GM18909 (cell line): Measurements from ENCODE around the gene GRAMD1C.
"Not testable (repeated sequence)": the region's sequence is repeated elsewhere in the genome, so short reads cannot be mapped to it uniquely, and the experiment has no call there.

ENCODE experiments used
- ATAC-seq: cut with Tn5 transposase; IDR thresholded peaks from one replicate; pipeline ENCODE4 v1.9.1; 2021; ENCODE audit warnings: mild to moderate bottlenecking; ENCODE audit not compliant: unreplicated experiment, poor library complexity

The GRAMD1C gene

GRCh38 chr3:113838631-113839209 lies at the start of gene GRAMD1C:
Gene GRAMD1C, plus strand, starts transcription at chr3:113838788. Its CDS starts 122 bp downstream, at chr3:113838910.
- peak; percentile 92 for ATAC-seq

- no peak for ATAC-seq
Measured at GRCh38 chr3:113791381-113791780, 47.2 kb upstream of the GRAMD1C start.

DNA sequence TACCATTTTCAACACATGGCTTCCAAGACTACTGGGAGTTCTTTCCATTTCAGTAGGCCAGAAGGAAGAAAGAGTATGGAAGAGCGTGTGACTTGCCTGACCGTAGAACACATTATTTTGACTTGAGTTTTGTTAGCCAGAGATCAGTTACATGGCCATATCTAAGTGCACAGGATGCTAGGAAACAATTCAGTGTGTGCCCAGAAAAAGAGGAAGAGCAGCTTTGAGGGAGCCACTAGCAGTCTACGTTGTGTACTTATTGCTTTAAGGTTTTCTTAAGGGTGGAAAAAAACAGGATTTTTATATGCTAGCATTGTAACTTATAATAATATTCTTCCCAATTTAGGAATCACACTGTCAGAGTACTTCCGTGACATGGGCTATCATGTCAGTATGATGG lies 44.1 kb upstream of the GRAMD1C start:
- no peak for ATAC-seq

GRCh38 chr3:113795693-113796092 lies 42.9 kb upstream of the GRAMD1C start:
- ATAC-seq: no peak

DNA sequence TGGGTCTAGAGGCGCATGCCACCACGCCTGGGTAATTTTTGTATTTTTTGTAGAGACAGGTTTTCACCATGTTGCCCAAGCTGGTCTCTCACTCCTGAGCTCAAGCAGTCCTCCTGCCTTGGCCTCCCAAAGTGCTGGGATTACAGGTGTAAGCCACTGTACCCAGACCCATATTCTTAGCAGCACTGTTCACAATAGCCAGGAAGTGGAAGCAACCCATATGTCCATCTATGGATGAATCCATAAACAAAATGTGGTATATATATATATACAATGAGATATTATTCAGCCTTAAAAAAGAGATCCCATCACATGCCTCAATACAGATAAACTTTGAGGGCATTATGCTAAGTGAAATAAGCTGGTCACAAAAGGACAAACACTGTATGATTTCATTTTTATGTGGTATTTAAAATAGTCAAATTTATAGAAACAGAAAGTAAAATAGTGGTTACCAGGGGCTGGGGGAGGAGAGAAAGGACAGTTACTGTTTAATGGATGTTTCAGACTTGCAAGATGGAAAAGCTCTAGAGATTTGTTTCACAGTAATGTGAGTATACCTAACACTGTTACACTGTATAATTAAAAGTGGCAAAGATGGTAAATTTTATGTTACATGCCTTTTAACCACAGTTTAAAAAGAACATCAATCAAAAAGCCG lies 35.7 kb upstream of the GRAMD1C start:
- ATAC-seq: peak; percentile 82

- ATAC-seq: no peak
Measured at GRCh38 chr3:113804661-113805060, 33.9 kb upstream of the GRAMD1C start.

DNA sequence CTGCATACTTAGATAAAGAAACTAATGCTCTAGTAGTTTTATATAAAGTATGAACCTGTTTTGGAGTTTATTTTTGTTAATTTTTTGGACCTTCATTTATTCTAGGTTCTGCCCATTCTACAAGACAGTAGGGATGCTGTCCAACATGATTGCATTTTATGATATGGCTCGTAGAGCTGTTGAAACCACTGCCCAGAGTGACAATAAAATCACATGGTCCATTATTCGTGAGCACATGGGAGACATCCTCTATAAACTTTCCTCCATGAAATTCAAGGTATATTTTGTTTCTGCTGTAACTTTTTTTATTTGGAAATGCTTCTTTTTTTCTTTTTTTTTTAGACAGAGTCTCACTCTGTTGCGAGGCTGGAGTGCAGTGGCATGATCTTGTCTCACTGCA lies 33.3 kb upstream of the GRAMD1C start:
- no peak for ATAC-seq

GRCh38 chr3:113812854-113813253 lies 25.7 kb upstream of the GRAMD1C start:
- no peak for ATAC-seq

DNA sequence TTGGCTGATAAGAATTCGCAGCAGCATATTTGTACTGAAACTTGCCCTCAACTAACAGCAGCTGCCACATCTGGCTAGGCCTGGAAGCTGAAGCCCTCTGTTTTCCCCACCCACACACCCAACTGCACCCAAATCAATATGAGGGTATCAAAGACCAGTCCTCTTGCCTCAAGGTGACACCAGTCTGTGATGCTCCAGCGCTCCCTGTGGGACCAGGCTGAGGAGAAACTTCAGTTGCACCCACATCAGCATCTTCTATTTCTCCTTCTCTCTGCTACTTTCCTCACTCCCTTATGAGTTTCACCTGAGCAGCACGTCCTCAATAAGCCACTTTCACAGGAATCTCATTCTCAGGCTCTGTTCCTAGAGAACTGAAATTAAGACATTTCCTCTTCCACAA lies 18.7 kb upstream of the GRAMD1C start:
- no peak for ATAC-seq

- peak; percentile 69 for ATAC-seq
Measured at GRCh38 chr3:113825090-113825489, 13.5 kb upstream of the GRAMD1C start.

DNA sequence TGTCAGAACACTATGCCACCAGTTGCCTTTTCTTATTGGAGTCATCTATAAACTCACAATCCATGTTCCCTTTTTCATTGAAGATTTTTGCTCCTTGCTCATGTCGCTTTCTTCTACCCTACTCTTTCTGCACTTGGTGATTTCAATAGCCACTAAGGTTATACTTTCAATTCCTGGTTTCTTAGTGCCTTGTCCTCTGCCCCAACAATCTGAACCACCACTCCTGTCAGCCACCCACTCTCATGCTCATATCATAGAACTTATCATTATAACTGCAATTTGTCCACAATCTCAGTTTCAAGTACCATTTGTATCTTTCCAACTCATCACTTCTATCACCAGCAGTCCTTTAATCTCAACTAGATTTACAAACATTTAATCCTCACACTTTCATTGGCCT lies 10.0 kb upstream of the GRAMD1C start:
- peak; percentile 44 for ATAC-seq

DNA sequence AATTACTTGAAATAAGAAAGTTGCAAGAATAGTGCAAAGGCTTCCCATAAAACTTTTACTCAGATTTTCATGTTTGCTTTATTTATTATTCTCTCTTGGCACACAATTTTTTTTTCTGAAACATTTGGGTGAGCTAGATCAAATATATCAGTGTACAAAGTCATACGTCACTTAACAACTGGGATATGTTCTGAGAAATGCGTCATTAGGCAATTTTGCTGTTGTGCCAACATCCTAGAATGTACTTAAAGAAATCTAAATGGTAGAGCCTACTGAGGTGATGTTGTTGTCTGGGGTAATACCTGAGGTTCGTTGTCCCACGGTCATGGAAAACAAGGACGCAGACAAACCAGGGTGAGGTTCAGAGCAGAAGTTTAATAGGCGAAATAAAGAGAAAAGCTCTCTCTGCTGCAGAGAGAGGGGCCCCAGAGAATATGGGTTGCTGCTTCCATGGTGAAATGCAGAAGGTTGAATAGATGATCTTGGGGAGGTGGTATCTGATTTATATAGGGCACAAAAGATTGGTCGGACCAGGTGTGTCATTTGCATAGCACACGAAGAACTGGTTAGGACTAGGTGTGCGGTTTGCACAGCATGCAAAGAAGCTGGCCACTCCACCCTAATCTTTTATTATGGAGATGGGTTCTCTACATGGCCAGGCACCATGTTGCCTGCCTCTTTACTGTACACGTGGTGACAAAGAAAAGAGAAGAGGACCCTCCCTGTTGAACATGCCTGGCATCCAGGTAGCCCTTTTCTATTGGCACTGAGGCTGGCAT lies 8.8 kb upstream of the GRAMD1C start:
- peak; percentile 30 for ATAC-seq

DNA sequence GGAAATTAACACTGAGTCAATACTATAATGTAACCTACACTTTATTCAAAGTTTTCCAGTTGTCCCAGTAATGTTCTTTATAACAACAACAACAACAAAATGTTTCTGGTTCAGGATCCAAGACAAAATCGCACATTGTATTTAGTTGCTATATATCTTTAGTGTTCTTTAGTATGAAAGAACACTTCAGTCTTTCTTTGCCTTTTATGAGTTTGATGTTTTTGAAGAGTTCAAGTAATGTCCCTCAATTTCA lies 7.6 kb upstream of the GRAMD1C start:
- no peak for ATAC-seq

GRCh38 chr3:113832477-113833164 lies 6.0 kb upstream of the GRAMD1C start:
- peak; percentile 53 for ATAC-seq

DNA sequence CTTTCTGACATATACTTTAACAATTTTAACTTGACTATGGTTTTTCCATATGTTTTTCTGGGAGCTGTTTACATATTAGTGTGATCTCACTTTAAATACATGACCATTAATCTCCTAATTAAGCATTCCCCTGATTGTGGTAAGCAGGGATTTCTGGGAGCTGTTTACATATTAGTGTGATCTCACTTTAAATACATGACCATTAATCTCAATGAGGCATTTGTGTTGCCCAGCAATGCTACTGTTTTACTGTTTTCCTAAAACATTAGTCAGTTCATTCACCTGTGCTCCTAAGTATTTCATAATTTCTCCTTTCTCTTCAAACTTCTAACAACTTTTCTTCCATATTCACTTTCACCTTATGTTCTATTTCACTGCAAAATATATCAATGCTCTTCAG lies 3.6 kb upstream of the GRAMD1C start:
- no peak for ATAC-seq

DNA sequence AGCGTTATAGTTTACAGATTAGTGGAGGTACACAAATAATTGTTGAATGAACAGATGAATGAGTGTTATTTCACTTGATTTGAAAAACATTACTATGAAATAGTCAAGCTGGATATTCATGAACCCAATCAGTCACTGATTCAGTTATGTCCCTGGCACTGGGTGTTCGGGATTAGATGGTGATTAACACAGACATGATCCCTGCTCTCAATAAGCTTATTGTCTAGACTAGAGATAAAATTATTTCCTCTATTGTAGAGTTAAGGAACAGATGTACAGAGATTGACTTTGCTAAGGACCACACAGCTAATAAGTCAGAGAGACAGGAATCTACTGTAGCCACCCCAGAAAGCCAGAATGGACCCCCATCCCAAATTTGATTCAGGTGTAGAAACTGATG lies 963 bp downstream of the GRAMD1C start:
- ATAC-seq: no peak

DNA sequence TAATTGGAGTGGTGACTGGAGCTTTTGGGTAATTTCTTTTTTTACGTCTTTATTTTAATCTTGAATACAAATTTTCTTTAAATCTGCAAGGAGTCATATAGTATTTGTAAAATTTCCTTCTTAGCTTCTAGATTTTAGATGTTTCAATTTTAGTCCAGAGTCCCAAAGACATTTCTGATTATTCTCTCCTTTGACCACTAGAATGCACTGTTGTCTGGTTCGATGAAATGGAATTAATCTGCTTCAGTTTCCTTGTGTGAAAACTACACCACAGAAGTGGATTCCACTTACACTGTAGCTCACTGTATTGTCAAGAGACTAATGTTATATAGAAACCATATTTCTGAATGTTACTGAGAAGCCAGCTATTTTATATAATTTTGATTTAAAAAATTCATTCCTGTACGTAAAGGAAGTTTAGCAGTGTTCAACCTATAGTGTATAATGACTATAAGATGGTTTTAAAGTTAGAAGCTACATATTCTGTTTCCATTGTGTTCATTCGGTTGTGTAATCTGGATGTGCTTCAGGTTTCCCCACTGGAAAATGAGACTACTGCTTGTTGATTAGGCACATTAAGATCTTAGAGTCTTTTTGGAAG lies 6.1 kb downstream of the GRAMD1C start:
- peak; percentile 47 for ATAC-seq

GRCh38 chr3:113847247-113847646 lies 8.7 kb downstream of the GRAMD1C start:
- ATAC-seq: no peak

- ATAC-seq: no peak
Measured at GRCh38 chr3:113847664-113848461, 9.3 kb downstream of the GRAMD1C start.

DNA sequence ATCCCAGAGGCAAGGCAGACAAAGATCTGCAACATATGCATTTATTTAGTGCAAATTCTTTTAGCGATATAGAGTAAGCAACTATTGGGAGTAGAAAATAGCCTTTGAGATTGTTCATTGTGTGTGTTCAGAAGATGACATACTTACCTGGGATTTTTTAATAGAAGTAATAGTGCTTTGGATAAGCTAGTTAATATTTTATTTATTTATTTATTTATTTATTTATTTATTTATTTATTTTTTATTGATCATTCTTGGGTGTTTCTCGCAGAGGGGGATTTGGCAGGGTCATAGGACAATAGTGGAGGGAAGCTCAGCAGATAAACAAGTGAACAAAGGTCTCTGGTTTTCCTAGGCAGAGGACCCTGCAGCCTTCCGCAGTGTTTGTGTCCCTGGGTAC lies 10.5 kb downstream of the GRAMD1C start:
- not testable (repeated sequence) for ATAC-seq
